Hepatocyte (in vitro differentiated cells): Measurements from ENCODE around the gene DCAF5.

ENCODE experiments used
- EZH2 ChIP-seq: fragments of 200-600 bp; sonication (generic); IDR thresholded peaks from 2 replicates; pipeline ENCODE4 v1.6.1; 2016; ENCODE audit warnings: antibody characterized with exemption, mild to moderate bottlenecking, borderline replicate concordance
- EZH2phosphoT487 ChIP-seq: fragments of 200-600 bp; sonication (generic); IDR thresholded peaks from one replicate; pipeline ENCODE4 v1.6.1; 2018; ENCODE audit warnings: antibody characterized with exemption, mild to moderate bottlenecking, low read depth, moderate library complexity; ENCODE audit not compliant: unreplicated experiment, severe bottlenecking
- TF ChIP-seq, protein P1 (sequence below): fragments of 200-600 bp; sonication (generic); IDR thresholded peaks from 2 replicates; pipeline ENCODE4 v1.5.1; 2016; ENCODE audit warnings: antibody characterized with exemption, mild to moderate bottlenecking; ENCODE audit not compliant: poor library complexity

- TF ChIP-seq, protein P1, sequence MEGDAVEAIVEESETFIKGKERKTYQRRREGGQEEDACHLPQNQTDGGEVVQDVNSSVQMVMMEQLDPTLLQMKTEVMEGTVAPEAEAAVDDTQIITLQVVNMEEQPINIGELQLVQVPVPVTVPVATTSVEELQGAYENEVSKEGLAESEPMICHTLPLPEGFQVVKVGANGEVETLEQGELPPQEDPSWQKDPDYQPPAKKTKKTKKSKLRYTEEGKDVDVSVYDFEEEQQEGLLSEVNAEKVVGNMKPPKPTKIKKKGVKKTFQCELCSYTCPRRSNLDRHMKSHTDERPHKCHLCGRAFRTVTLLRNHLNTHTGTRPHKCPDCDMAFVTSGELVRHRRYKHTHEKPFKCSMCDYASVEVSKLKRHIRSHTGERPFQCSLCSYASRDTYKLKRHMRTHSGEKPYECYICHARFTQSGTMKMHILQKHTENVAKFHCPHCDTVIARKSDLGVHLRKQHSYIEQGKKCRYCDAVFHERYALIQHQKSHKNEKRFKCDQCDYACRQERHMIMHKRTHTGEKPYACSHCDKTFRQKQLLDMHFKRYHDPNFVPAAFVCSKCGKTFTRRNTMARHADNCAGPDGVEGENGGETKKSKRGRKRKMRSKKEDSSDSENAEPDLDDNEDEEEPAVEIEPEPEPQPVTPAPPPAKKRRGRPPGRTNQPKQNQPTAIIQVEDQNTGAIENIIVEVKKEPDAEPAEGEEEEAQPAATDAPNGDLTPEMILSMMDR: no peak
- TF ChIP-seq EZH2phosphoT487 (no peak), EZH2 (no peak)
Observed at GRCh38 chr14:69154779-69155178, 1.9 kb upstream of the DCAF5 start.
